ENCODE data around the gene CPSF7.

GRCh38 chr11:61476371-61476770, 46.6 kb upstream of the CPSF7 start:
- TF ChIP-seq GATA2 (IDR thresholded peaks at IDR 0.05; ENCODE audit: low read depth, low read length) (no peak), GATA3 (IDR thresholded peaks at IDR 0.05; ENCODE audit: low read depth, low read length) (no peak)

All from SH-SY5Y (cell line).